Measurements from ENCODE around the gene OXSR1. TPM values are rescaled to one million over a fixed set of nuclear protein-coding genes. Genes with fewer than 3 reads are reported as not detected.

The OXSR1 gene
- total and polyA plus RNA-seq, 8 donors, result 26.4 to 53.9 (median 43.0) TPM

- TF ChIP-seq CTCF (IDR thresholded peaks at IDR 0.05), result no peak
- no peak overlapping the region for H3K4me3 ChIP-seq
- H3K27ac ChIP-seq, result no peak overlapping the region
- peaks cover 0 to 63% of the 10 kb centered on the region in 2 donors for H3K36me3 ChIP-seq
- no peaks in the 10 kb centered on the region for H3K27me3 ChIP-seq
- DNase-seq, result peak in 1 of 4 donors; percentile 25
- intact Hi-C loops (cut with DNase I), result loop anchor here in 1 of 2 donors (10.0 kb wide), 1 partner anchor 355 kb away; no protein-coding TSS in a partner anchor
- H3K4me1 ChIP-seq, result peaks cover 0 to 8% of the 10 kb centered on the region in 2 donors
- H3K9me3 ChIP-seq, result no peaks in the 10 kb centered on the region
- no peak for ATAC-seq
Measured at GRCh38 chr3:38119821-38120692, 45.3 kb upstream of the OXSR1 start.

- peaks cover 0 to 8% of the 10 kb centered on the region in 2 donors for H3K4me1 ChIP-seq
- DNase-seq, result peak in 1 of 4 donors; percentile 21
Measured at GRCh38 chr3:38120693-38121450, 44.5 kb upstream of the OXSR1 start.

GRCh38 chr3:38121451-38121831 is 43.9 kb upstream of the OXSR1 start:
- Histone ChIP-seq H3K27me3 (no peaks in the 10 kb centered on the region), H3K9me3 (no peaks in the 10 kb centered on the region), H3K27ac (no peak overlapping the region), H3K4me1 (peaks cover 0 to 8% of the 10 kb centered on the region in 2 donors), H3K36me3 (peaks cover 0 to 77% of the 10 kb centered on the region in 2 donors), H3K4me3 (no peak overlapping the region)
- intact Hi-C loops (cut with DNase I), result loop anchor here in 1 of 2 donors (10.0 kb wide), 1 partner anchor 353 kb away; no protein-coding TSS in a partner anchor
- TF ChIP-seq CTCF (IDR thresholded peaks at IDR 0.05), result no peak
- ATAC-seq (no peak), DNase-seq (no peak)

More at GRCh38 chr3:38120693-38121450, 44.5 kb upstream of the OXSR1 start:
- no peak for ATAC-seq
- no peak for TF ChIP-seq CTCF (IDR thresholded peaks at IDR 0.05)
- H3K9me3 ChIP-seq, result no peaks in the 10 kb centered on the region
- intact Hi-C loops (cut with DNase I), result loop anchor here in 1 of 2 donors (10.0 kb wide), 1 partner anchor 354 kb away; no protein-coding TSS in a partner anchor
- no peaks in the 10 kb centered on the region for H3K27me3 ChIP-seq
- peaks cover 0 to 71% of the 10 kb centered on the region in 2 donors for H3K36me3 ChIP-seq
- no peak overlapping the region for H3K4me3 ChIP-seq
- no peak overlapping the region for H3K27ac ChIP-seq

DNA sequence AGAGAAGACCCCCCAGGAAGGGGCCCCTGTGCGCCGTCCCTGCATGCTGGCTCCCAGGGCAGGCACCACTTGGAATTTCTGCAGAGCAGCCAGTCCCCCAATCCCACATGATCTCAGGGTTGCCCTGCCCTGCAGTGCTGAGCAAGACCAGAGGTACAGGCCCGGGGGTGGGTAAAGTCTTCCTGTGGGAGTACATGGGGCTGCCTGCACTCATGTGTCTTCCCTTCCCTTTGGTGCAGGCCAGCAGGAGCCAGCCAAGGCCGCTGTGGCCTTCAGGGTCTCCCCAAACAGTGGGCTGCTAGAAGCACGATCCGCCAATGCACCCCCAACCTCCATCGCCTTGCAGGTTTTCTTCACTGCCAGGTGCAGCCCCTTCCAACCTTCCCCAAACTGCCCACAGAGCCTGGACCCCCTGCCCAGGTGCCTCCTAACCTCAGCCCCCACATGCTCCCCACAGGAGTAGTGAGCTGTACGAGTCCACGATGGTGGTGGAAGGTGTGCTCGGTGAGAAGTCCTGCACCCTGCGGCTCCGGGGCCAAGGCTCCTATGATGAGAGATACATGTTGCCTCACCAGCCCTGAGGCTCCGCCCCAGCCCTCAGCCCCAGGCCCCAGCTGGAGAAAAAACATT is 43.4 kb upstream of the OXSR1 start:
- no peaks in the 10 kb centered on the region for H3K27me3 ChIP-seq
- peaks cover 0 to 8% of the 10 kb centered on the region in 2 donors for H3K4me1 ChIP-seq
- DNase-seq (no peak), ATAC-seq (no peak)
- H3K27ac ChIP-seq, result no peak overlapping the region
- TF ChIP-seq CTCF (IDR thresholded peaks at IDR 0.05), result no peak
- no peaks in the 10 kb centered on the region for H3K9me3 ChIP-seq
- no peak overlapping the region for H3K4me3 ChIP-seq
- peaks cover 0 to 82% of the 10 kb centered on the region in 2 donors for H3K36me3 ChIP-seq
- intact Hi-C loops (cut with DNase I), result loop anchor here in 1 of 2 donors (10.0 kb wide), 1 partner anchor 353 kb away; no protein-coding TSS in a partner anchor
